Measurements from ENCODE around the gene BCAP29. TPM values are rescaled to one million over a fixed set of nuclear protein-coding genes. Genes with fewer than 3 reads are reported as not detected.

The BCAP29 gene
- total RNA-seq, 4 donors from 2014 or later: 112 to 147 (median 131) TPM

- TF ChIP-seq, protein P1, sequence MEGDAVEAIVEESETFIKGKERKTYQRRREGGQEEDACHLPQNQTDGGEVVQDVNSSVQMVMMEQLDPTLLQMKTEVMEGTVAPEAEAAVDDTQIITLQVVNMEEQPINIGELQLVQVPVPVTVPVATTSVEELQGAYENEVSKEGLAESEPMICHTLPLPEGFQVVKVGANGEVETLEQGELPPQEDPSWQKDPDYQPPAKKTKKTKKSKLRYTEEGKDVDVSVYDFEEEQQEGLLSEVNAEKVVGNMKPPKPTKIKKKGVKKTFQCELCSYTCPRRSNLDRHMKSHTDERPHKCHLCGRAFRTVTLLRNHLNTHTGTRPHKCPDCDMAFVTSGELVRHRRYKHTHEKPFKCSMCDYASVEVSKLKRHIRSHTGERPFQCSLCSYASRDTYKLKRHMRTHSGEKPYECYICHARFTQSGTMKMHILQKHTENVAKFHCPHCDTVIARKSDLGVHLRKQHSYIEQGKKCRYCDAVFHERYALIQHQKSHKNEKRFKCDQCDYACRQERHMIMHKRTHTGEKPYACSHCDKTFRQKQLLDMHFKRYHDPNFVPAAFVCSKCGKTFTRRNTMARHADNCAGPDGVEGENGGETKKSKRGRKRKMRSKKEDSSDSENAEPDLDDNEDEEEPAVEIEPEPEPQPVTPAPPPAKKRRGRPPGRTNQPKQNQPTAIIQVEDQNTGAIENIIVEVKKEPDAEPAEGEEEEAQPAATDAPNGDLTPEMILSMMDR (IDR thresholded peaks at IDR 0.05; ENCODE audit: low read depth): no peak
Observed at GRCh38 chr7:107551936-107552335, 28.1 kb upstream of the BCAP29 start.

- TF ChIP-seq, protein P1 (IDR thresholded peaks at IDR 0.05; ENCODE audit: low read depth): no peak
Observed at GRCh38 chr7:107555893-107556292, 24.2 kb upstream of the BCAP29 start.

DNA sequence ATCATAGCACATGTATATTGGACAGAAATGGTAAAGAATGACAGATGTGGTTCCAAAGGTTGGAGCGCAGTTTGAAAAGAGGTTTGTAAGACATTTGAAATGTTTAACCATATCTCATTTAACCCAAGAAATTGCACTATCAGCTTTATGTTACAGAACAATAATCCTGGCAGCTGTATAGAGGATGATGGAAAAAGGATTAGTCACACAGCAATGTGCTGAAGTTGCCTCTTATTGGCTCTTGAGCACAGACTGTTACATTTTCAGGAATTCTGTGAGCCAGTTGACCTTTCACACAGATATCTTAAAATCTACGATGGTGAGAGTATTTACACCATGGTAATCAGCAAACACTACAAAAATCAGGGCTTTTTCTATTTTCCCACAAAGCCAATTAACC is 20.2 kb upstream of the BCAP29 start:
- TF ChIP-seq, protein P1 (IDR thresholded peaks at IDR 0.05; ENCODE audit: low read depth): no peak

GRCh38 chr7:107560898-107561516 is 19.0 kb upstream of the BCAP29 start:
- TF ChIP-seq, protein P1 (IDR thresholded peaks at IDR 0.05; ENCODE audit: low read depth): no peak

DNA sequence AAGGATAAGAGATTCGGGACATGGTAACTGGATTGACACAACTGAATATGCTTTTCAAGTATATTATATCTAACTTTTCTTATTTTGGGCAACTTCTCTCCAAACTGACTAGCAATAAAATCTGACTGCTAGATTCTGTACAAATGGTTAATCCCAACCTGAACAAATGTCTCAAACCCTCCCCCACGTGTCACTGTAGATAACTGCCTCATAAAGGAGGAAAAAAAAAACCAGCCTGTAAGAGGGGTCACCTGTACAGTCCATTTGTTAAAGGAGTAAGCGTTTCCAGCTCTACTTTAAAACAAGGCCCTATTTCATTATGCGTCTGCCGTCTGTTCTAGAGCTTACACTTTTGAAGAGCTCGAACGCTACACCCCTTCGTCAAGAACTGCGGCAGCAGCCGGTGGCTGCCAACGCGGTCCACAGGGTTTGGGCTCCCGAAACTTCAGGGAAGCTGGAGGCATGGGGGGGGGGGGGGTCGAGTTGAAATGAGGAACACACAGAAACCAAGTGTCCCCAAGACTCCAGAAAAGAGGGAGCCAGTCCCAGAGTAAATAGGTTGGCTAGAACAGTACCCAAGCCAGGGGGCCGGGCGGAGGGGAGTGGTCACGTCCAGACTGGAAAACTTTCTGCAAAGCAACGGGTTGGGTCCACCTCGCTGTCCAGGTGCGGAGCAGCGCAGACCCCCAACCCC is 16.8 kb upstream of the BCAP29 start:
- TF ChIP-seq, protein P1 (IDR thresholded peaks at IDR 0.05; ENCODE audit: low read depth): no peak

DNA sequence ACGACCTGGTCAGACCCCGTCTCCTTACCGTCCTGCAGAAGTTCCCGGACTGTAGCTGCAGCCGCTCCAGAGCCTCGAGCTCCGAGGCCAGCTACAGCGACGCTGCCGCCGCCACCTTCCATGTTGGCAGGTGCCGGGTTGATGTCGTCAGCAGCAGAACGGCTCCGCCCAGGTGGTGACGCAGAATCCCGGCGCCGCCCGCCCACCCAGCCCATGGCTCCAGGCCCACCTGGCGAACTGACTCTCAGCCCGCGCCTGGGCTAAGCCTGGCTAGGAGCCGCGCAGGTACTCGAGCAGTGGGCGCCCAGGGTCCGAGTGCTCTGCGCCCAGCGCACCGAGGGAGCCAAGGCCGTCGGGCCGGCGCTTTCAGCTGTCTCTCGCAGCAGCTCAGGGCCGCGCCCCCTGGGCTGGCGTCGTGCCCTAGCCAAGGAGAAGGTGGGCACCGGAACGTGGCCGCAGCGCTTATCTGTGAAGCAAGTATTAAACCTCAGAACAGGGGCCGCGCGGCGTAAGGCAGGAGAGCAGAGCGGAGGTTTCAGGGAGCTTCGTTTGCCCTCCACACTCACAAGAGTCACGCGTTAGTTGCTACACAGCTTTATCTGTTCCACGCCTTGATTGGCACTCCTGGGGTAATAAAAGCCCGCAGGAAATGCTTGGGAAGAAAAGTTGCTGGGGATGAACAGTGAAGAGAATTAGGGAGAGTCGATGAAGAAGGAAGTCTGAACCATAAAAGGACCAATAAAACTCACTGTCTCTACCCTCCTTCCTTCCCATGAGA is 16.1 kb upstream of the BCAP29 start, which contains the start of the genes COG5 and DUS4L:
TSS of gene COG5 (minus strand) at position 146 of the 778 bp plus-strand sequence. CDS start at position 122, 24 bp downstream.
TSS of gene DUS4L (plus strand) at position 197 of the 778 bp plus-strand sequence. CDS start 3,100 bp downstream, outside the sequence.
- TF ChIP-seq, protein P1 (IDR thresholded peaks at IDR 0.05; ENCODE audit: low read depth): no peak
